Measurements from ENCODE around the gene USP48. TPM values are rescaled to one million over a fixed set of nuclear protein-coding genes. Genes with fewer than 3 reads are reported as not detected.

USP48 gene
- total RNA-seq, 1 experiment from 2014 or later, result 60.9 TPM

DNA sequence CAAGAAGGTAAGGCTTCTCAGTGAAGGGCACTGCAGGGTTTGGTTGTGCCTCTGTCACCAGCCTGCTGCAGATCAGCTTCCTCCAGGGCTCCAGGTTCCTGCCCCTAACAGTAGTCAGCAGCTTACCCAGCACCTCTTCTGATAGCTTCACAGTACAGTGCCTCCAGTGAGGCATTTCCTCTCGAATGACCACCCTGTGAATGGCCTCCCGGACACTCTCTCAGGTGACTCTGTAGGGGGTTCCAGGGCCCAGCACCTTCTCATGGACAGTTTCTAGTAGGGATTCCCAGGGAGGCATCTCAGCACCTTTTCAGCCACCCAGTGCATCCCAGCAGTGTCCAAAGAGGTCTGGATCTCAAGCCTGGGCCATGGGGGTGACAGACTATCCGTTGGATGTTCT lies 28.4 kb downstream of the USP48 start:
- no peak overlapping the region for H3K27ac ChIP-seq
- no peaks in the 10 kb centered on the region for H3K9me3 ChIP-seq (replicated peaks)
- no peak overlapping the region for H3K4me3 ChIP-seq
- H3K27me3 ChIP-seq, result no peaks in the 10 kb centered on the region
- H3K36me3 ChIP-seq, result peaks cover 31% of the 10 kb centered on the region
- DNase-seq, result no peak
- H3K4me1 ChIP-seq, result peaks cover 4% of the 10 kb centered on the region; the same call in 1 of the 2 replicates

DNA sequence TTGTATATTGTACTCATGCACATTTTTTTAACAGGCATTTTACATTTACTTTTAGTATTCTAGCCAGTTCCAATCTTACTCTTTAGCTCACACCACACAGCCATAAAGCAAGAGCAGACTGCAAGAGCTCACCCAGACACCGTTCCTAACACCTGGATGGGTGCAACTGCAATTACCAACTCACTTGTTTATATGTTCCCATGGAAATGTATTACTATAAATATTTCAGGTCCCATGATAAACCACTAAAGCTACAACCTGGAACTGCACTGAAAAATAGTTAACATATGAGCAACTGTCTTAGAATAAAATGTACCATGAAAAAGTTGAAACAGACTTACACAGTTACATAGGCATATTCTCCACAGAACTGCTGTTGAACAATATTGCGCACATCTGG lies 30.8 kb downstream of the USP48 start:
- H3K27me3 ChIP-seq, result no peaks in the 10 kb centered on the region
- H3K4me1 ChIP-seq, result peaks cover 12% of the 10 kb centered on the region
- H3K9me3 ChIP-seq (replicated peaks), result no peaks in the 10 kb centered on the region
- H3K36me3 ChIP-seq, result peaks cover 35% of the 10 kb centered on the region
- no peak overlapping the region for H3K4me3 ChIP-seq
- no peak overlapping the region for H3K27ac ChIP-seq
- no peak for DNase-seq

GRCh38 chr1:21751281-21751680 lies 31.7 kb downstream of the USP48 start:
- no peaks in the 10 kb centered on the region for H3K27me3 ChIP-seq
- DNase-seq, result no peak
- H3K36me3 ChIP-seq, result peaks cover 42% of the 10 kb centered on the region
- peaks cover 12% of the 10 kb centered on the region for H3K4me1 ChIP-seq
- H3K9me3 ChIP-seq (replicated peaks), result no peaks in the 10 kb centered on the region
- no peak overlapping the region for H3K27ac ChIP-seq
- no peak overlapping the region for H3K4me3 ChIP-seq

GRCh38 chr1:21750841-21751240 lies 32.1 kb downstream of the USP48 start:
- no peaks in the 10 kb centered on the region for H3K9me3 ChIP-seq (replicated peaks)
- peaks cover 12% of the 10 kb centered on the region for H3K4me1 ChIP-seq
- peaks cover 41% of the 10 kb centered on the region for H3K36me3 ChIP-seq
- no peaks in the 10 kb centered on the region for H3K27me3 ChIP-seq
- H3K27ac ChIP-seq, result no peak overlapping the region
- no peak overlapping the region for H3K4me3 ChIP-seq
- DNase-seq, result no peak

GRCh38 chr1:21749859-21750468 lies 33.0 kb downstream of the USP48 start:
- Histone ChIP-seq H3K9me3 (replicated peaks) (no peaks in the 10 kb centered on the region), H3K27me3 (no peaks in the 10 kb centered on the region), H3K4me3 (no peak overlapping the region), H3K4me1 (peaks cover 12% of the 10 kb centered on the region), H3K36me3 (peaks cover 39% of the 10 kb centered on the region), H3K27ac (no peak overlapping the region)
- no peak for DNase-seq

GRCh38 chr1:21749109-21749508 lies 33.8 kb downstream of the USP48 start:
- DNase-seq, result peak; percentile 66 to 77
- H3K4me3 ChIP-seq, result no peak overlapping the region
- peaks cover 34% of the 10 kb centered on the region for H3K36me3 ChIP-seq
- no peak overlapping the region for H3K27ac ChIP-seq
- no peaks in the 10 kb centered on the region for H3K9me3 ChIP-seq (replicated peaks)
- H3K4me1 ChIP-seq, result peaks cover 12% of the 10 kb centered on the region
- no peaks in the 10 kb centered on the region for H3K27me3 ChIP-seq

GRCh38 chr1:21743476-21743875 lies 39.5 kb downstream of the USP48 start:
- DNase-seq, result no peak
- H3K27me3 ChIP-seq, result no peaks in the 10 kb centered on the region
- no peaks in the 10 kb centered on the region for H3K9me3 ChIP-seq (replicated peaks)
- H3K27ac ChIP-seq, result no peak overlapping the region
- peaks cover 21% of the 10 kb centered on the region for H3K36me3 ChIP-seq
- no peak overlapping the region for H3K4me3 ChIP-seq
- no peaks in the 10 kb centered on the region for H3K4me1 ChIP-seq

DNA sequence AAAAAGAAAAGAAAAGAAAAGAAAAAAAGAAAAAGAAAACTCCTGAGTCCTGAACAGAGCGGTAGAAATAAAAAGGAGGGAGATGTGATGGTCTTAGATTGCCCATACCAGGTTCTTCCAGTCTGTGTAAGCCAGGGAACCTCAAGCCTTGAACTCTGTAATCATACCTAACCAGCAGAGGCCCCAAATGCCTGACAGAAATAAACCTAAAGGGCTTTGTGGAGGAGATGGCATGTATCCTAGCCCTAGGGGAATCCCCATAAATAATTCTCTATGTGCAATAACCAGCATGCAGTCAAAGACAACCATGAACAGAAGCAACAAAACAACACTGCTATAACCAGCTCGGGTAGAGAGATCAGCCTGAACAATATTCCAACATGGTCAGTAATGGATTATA lies 40.4 kb downstream of the USP48 start:
- no peak for DNase-seq
- Histone ChIP-seq H3K9me3 (replicated peaks) (no peaks in the 10 kb centered on the region), H3K4me3 (no peak overlapping the region), H3K36me3 (peaks cover 21% of the 10 kb centered on the region), H3K4me1 (no peaks in the 10 kb centered on the region), H3K27me3 (no peaks in the 10 kb centered on the region), H3K27ac (no peak overlapping the region)

DNA sequence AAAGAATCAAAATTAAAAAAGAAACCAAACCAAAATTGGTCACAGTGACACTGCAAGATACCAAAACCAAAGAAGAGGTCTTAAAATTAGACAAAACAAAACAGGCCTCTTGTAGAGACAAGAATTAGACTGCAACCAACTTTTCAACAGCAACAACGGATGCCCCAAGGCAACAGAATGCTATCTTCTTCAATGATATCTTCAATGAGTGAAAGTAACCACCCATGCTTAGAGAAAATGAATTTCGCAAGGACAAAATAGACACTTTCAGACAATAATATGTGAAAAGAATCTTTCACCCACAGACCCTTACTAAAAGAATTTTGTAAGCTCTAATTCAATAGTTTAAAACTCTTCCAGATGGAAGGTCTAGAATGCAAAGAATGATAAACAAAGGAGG lies 41.7 kb downstream of the USP48 start:
- no peak for DNase-seq
- no peaks in the 10 kb centered on the region for H3K27me3 ChIP-seq
- peaks cover 17% of the 10 kb centered on the region for H3K36me3 ChIP-seq
- H3K27ac ChIP-seq, result no peak overlapping the region
- no peak overlapping the region for H3K4me3 ChIP-seq
- H3K9me3 ChIP-seq (replicated peaks), result no peaks in the 10 kb centered on the region
- H3K4me1 ChIP-seq, result peaks cover 6% of the 10 kb centered on the region

- Histone ChIP-seq H3K27me3 (no peaks in the 10 kb centered on the region), H3K27ac (no peak overlapping the region), H3K4me3 (no peak overlapping the region), H3K36me3 (peaks cover 36% of the 10 kb centered on the region), H3K4me1 (peaks cover 6% of the 10 kb centered on the region), H3K9me3 (replicated peaks) (no peaks in the 10 kb centered on the region)
- DNase-seq, result peak in 1 of 2 experiments; percentile 41
Observed at GRCh38 chr1:21736876-21737275, 46.1 kb downstream of the USP48 start.

DNA sequence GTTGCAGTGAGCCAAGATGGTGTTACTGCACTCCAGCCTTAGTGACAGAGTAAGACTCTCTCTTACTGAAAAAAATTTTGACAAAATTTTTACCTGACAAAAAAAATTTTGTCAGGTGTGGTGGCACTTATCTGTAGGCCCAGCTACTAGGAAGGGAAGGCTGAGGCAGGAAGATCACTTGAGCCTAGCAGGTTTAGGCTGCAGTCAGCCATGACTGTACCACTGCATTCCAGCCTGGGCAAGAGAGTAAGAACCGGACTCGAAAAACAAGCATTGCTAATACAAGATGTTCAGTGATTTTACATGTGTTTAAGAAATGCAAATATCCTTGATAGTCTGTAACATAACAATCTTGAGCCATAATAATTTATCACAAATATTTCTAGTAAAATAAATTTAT lies 46.9 kb downstream of the USP48 start:
- H3K9me3 ChIP-seq (replicated peaks), result no peaks in the 10 kb centered on the region
- peaks cover 36% of the 10 kb centered on the region for H3K36me3 ChIP-seq
- peaks cover 6% of the 10 kb centered on the region for H3K4me1 ChIP-seq
- no peaks in the 10 kb centered on the region for H3K27me3 ChIP-seq
- no peak overlapping the region for H3K27ac ChIP-seq
- no peak for DNase-seq
- H3K4me3 ChIP-seq, result no peak overlapping the region

GRCh38 chr1:21734526-21734925 lies 48.4 kb downstream of the USP48 start:
- DNase-seq, result no peak
- H3K36me3 ChIP-seq, result peaks cover 36% of the 10 kb centered on the region
- no peaks in the 10 kb centered on the region for H3K27me3 ChIP-seq
- no peak overlapping the region for H3K27ac ChIP-seq
- no peaks in the 10 kb centered on the region for H3K9me3 ChIP-seq (replicated peaks)
- no peak overlapping the region for H3K4me3 ChIP-seq
- H3K4me1 ChIP-seq, result peaks cover 6% of the 10 kb centered on the region

DNA sequence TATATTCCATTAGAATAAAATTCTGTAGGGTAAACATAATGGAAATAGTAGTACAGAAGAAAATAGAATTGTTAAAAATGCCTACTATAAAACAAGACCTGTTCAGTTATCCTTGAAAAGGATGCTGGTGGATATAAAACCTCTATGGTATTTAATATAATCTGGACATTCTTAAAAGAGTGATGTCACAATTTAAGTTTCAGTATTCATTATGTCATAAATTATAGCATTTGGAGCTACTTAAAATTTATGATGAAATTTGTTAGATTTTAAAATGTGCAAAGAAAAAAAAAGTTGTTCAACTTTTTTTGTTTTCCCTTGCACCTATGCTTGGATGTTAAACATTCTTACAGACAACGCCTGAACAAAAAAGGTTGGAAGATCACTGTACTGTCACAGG lies 50.3 kb downstream of the USP48 start:
- Histone ChIP-seq H3K9me3 (replicated peaks) (no peaks in the 10 kb centered on the region), H3K27me3 (no peaks in the 10 kb centered on the region), H3K4me3 (no peak overlapping the region), H3K27ac (no peak overlapping the region), H3K36me3 (peaks cover 49% of the 10 kb centered on the region), H3K4me1 (peaks cover 6% of the 10 kb centered on the region)
- DNase-seq, result no peak

- Histone ChIP-seq H3K4me3 (no peak overlapping the region), H3K36me3 (peaks cover 52% of the 10 kb centered on the region), H3K4me1 (no peaks in the 10 kb centered on the region), H3K27ac (no peak overlapping the region), H3K27me3 (no peaks in the 10 kb centered on the region), H3K9me3 (replicated peaks) (no peaks in the 10 kb centered on the region)
- DNase-seq, result no peak
Observed at GRCh38 chr1:21725748-21726392, 57.1 kb downstream of the USP48 start.

- no peaks in the 10 kb centered on the region for H3K4me1 ChIP-seq
- DNase-seq, result no peak
- H3K9me3 ChIP-seq (replicated peaks), result no peaks in the 10 kb centered on the region
- H3K36me3 ChIP-seq, result peaks cover 56% of the 10 kb centered on the region
- no peaks in the 10 kb centered on the region for H3K27me3 ChIP-seq
- H3K4me3 ChIP-seq, result no peak overlapping the region
- no peak overlapping the region for H3K27ac ChIP-seq
Observed at GRCh38 chr1:21724570-21724969, 58.4 kb downstream of the USP48 start.

DNA sequence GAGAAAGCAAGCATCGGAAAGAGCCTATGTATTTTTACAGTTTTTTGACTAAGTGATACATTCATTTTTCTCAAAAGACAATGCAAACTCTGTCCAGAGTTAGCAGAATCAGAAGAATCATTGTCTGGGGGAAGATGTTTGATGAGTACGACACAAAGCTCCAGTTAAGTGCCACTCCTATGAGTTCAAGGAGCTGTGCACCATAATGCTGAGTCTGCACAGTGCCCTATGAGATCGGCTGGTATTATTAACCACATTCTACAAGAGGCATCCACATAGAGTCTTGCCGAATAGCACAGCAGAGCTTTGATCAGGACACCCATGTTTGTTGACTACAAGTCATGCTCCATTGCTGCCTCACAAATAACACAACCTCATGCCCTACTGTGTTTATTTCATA lies 58.9 kb downstream of the USP48 start:
- Histone ChIP-seq H3K9me3 (replicated peaks) (no peaks in the 10 kb centered on the region), H3K4me3 (no peak overlapping the region), H3K27me3 (no peaks in the 10 kb centered on the region), H3K36me3 (peaks cover 56% of the 10 kb centered on the region), H3K4me1 (no peaks in the 10 kb centered on the region), H3K27ac (no peak overlapping the region)
- DNase-seq, result no peak

Measured in SJCRH30 (cell line).